ENCODE results near the gene TXLNG.

DNA sequence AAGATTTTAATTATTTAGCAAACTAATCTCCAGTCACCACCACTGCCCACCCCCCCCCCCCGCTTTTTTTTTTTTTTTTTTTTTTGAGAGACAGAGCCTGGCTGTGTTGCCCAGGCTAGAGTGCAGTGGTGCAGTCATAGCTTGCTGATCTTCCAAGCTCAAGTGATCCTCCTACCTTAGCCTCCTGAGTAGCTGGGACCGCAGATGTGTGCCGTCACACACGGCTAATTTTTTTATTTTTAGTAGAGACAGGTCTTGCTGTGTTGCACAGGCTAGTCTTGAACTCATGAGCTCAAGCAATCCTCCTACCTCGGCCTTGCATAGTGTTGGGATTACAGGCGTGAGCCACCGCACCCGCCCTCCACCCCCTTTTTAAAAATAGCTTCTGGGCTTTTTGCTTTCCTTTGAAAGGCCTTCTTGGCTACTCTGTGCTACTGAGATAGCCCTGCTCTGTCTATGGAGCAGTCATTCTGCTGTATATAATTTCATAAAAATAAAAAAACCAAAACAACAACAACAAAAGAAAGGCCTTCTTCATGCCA is 18.7 kb downstream of the TXLNG start:
- TF ChIP-seq CTCF (conservative IDR thresholded peaks at IDR 0.05 in 1 of 2, IDR thresholded peaks at IDR 0.05 in 1 of 2; ENCODE audit: low read depth in 1 of 2, low read length in 2 of 2) (no peak), EZH2 (IDR thresholded peaks at IDR 0.05; ENCODE audit: low read length, missing control alignments) (no peak)

Data from fibroblast of lung (primary cell).